Natural killer cell (primary cell): ENCODE measurements around the gene USP33. TPM values are rescaled to one million over a fixed set of nuclear protein-coding genes. Genes with fewer than 3 reads are reported as not detected.
"Not testable (repeated sequence)": the region's sequence is repeated elsewhere in the genome, so short reads cannot be mapped to it uniquely, and the experiment has no call there.

Experiments
- ATAC-seq, 3 donors: fragments of 150-1000 bp in 2 of 3; fragments of 200-7000 bp in 1 of 3; cut with Tn5 transposase; 1 replicate in 1 of 3; 2 replicates in 2 of 3; pipeline ENCODE4 v1.10.0; 2021; ENCODE audit warnings: mild to moderate bottlenecking in 2 of 3, moderate library complexity in 2 of 3
- DNase-seq, 2 donors: peaks; one replicate each; pipeline versions ENCODE4 v3.0.0 to v3.0.0-alpha.2; 2013 to 2021; ENCODE audit warnings: mixed read lengths in 1 of 2
- H3K27ac ChIP-seq: one replicate; pipeline ENCODE4 v1.5.1; 2013; ENCODE audit warnings: mild to moderate bottlenecking, low read length
- H3K27me3 ChIP-seq: one replicate; pipeline ENCODE4 v1.6.1; 2013; ENCODE audit warnings: low read length; ENCODE audit not compliant: control insufficient read depth, insufficient read depth
- H3K36me3 ChIP-seq: one replicate; pipeline ENCODE4 v1.6.1; 2013; ENCODE audit warnings: low read length; ENCODE audit not compliant: control insufficient read depth, insufficient read depth
- H3K4me1 ChIP-seq: one replicate; pipeline ENCODE4 v1.6.1; 2013; ENCODE audit warnings: low read length; ENCODE audit not compliant: control insufficient read depth, insufficient read depth
- H3K4me3 ChIP-seq: one replicate; pipeline ENCODE4 v1.5.1; 2013; ENCODE audit warnings: low read length
- H3K9me3 ChIP-seq: one replicate; pipeline ENCODE4 v1.6.1; 2013; ENCODE audit warnings: low read length; ENCODE audit not compliant: control insufficient read depth, insufficient read depth
- H3K27ac Mint-ChIP-seq, 2 donors: one replicate each; pipeline ENCODE4 v1.8.0; 2022; ENCODE audit warnings: mild to moderate bottlenecking in 2 of 2, mixed read lengths in 2 of 2, moderate library complexity in 1 of 2
- H3K27me3 Mint-ChIP-seq, 2 donors: one replicate each; pipeline ENCODE4 v1.8.0; 2022; ENCODE audit warnings: low read depth in 2 of 2, mixed read lengths in 2 of 2
- H3K36me3 Mint-ChIP-seq: one replicate; pipeline ENCODE4 v1.8.0; 2022; ENCODE audit warnings: mixed read lengths
- H3K4me1 Mint-ChIP-seq, 2 donors: one replicate each; pipeline ENCODE4 v1.8.0; 2022; ENCODE audit warnings: mixed read lengths in 2 of 2
- H3K4me3 Mint-ChIP-seq: one replicate; pipeline ENCODE4 v1.8.0; 2022; ENCODE audit warnings: mild to moderate bottlenecking, moderate library complexity, mixed read lengths
- H3K9me3 Mint-ChIP-seq, 2 donors: one replicate each; pipeline ENCODE4 v1.8.0; 2022; ENCODE audit warnings: mixed read lengths in 2 of 2
- WGBS: methylation state at CpG from one replicate; pipeline ENCODE4 v1.1.7; 2013; ENCODE audit warnings: missing lambda C conversion rate; ENCODE audit not compliant: insufficient coverage; 5-methylcytosine and 5-hydroxymethylcytosine counted together
- intact Hi-C: fragments of 100-400 bp; cut with micrococcal nuclease; formaldehyde crosslinking; loops from one replicate; pipeline ENCODE4 v1.14.2; 2022
- total RNA-seq, 4 donors: library from RNA; stranded (reverse); fragments of 120-200 nt in 1 of 4; gene quantifications; one replicate each; pipeline versions ENCODE4 v1.2.3 to v1.2.4, GENCODE V29; 2013 to 2022
- TF ChIP-seq, protein P1 (sequence below): fragments of 200-600 bp; IDR thresholded peaks from one replicate; pipeline ENCODE4 v1.8.0; 2022; ENCODE audit warnings: antibody characterized with exemption

Gene USP33
- total RNA-seq, 3 donors from 2014 or later (not counting 1 experiment from before 2014, with no cell fraction given): 88.1 to 112 (median 101) TPM

- H3K27me3 ChIP-seq: no peaks in the 10 kb centered on the region
- Mint-ChIP-seq H3K4me3 (no peak overlapping the region), H3K4me1 (peaks cover 41 to 49% of the 10 kb centered on the region in 2 donors), H3K27me3 (no peaks in the 10 kb centered on the region), H3K27ac (no peak overlapping the region), H3K36me3 (peaks cover 13% of the 10 kb centered on the region), H3K9me3 (peaks cover 0 to 5% of the 10 kb centered on the region in 2 donors)
- H3K9me3 ChIP-seq: peaks cover 12% of the 10 kb centered on the region
- no CpG with 5 or more reads among the region's 2 CpGs for WGBS
- H3K4me1 ChIP-seq: no peaks in the 10 kb centered on the region
- no peak for ATAC-seq
- H3K36me3 ChIP-seq: peaks cover 7% of the 10 kb centered on the region
- TF ChIP-seq, protein P1, sequence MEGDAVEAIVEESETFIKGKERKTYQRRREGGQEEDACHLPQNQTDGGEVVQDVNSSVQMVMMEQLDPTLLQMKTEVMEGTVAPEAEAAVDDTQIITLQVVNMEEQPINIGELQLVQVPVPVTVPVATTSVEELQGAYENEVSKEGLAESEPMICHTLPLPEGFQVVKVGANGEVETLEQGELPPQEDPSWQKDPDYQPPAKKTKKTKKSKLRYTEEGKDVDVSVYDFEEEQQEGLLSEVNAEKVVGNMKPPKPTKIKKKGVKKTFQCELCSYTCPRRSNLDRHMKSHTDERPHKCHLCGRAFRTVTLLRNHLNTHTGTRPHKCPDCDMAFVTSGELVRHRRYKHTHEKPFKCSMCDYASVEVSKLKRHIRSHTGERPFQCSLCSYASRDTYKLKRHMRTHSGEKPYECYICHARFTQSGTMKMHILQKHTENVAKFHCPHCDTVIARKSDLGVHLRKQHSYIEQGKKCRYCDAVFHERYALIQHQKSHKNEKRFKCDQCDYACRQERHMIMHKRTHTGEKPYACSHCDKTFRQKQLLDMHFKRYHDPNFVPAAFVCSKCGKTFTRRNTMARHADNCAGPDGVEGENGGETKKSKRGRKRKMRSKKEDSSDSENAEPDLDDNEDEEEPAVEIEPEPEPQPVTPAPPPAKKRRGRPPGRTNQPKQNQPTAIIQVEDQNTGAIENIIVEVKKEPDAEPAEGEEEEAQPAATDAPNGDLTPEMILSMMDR: no peak
- intact Hi-C loops: no loop called here
- no peak overlapping the region for H3K27ac ChIP-seq
- H3K4me3 ChIP-seq: no peak overlapping the region
- DNase-seq: no peak
Observed at GRCh38 chr1:77649127-77649526, 110.5 kb downstream of the USP33 start.

DNA sequence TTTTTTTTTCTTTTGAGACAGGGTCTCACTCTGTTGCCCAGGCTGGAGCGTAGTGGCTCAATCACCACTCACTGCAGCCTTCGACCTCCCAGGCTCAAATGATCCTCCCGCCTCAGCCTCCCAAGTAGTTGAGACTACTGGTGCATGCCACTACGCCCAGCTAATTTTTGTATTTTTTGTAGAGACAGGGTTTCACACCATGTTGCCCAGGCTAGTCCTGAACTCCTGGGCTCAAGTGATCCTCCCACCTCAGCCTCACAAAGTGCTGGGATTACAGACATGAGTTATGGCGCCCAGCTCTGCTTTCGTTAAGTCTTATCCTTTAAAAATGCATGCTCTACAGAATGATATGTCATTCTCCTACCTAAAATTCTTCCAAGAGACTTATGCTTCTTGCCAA, 113.4 kb downstream of the USP33 start:
- H3K4me3 ChIP-seq, H3K27ac ChIP-seq, DNase-seq, ATAC-seq, H3K36me3 ChIP-seq, H3K4me1 ChIP-seq, intact Hi-C loops, H3K27ac Mint-ChIP-seq, H3K27me3 Mint-ChIP-seq, H3K9me3 Mint-ChIP-seq, H3K27me3 ChIP-seq, H3K4me3 Mint-ChIP-seq: not testable (repeated sequence)
- WGBS: 100% methylated on average over 6 of the region's 6 CpGs
- peaks cover 12% of the 10 kb centered on the region for H3K9me3 ChIP-seq
- H3K36me3 Mint-ChIP-seq: peaks cover 13% of the 10 kb centered on the region
- peaks cover 21 to 47% of the 10 kb centered on the region in 2 donors for H3K4me1 Mint-ChIP-seq

Other genes with a start within 250 kb of the USP33 start
- 10 to 100 TPM; 31.9 to 43.6 (median 38.9) TPM for gene ZZZ3, start 77.2 kb downstream of the USP33 start, total RNA-seq
- 10 to 100 TPM; 13.6 to 16.9 (median 15.6) TPM for gene MIGA1, start 19.8 kb upstream of the USP33 start, total RNA-seq
- gene NEXN, start 128.8 kb upstream of the USP33 start, total RNA-seq: 1 to 10 TPM in 2 of 3 donors, under 1 TPM in 1; 0.85 to 1.4 (median 1.1) TPM
- gene FUBP1, start 219.2 kb upstream of the USP33 start, total RNA-seq: 100 to 1,000 TPM; 247 to 285 (median 249) TPM
- gene DNAJB4, start 245.1 kb upstream of the USP33 start, total RNA-seq: 10 to 100 TPM; 26.8 to 30.7 (median 28.2) TPM